Mesenteric fat pad (tissue), 1 donor: ENCODE results near the gene MALL. TPM values are rescaled to one million over a fixed set of nuclear protein-coding genes. Genes with fewer than 3 reads are reported as not detected.
"Not testable (repeated sequence)": the region's sequence is repeated elsewhere in the genome, so short reads cannot be mapped to it uniquely, and the experiment has no call there.

Experiments used
- DNase-seq: peaks from one replicate; pipeline ENCODE4 v3.0.0-alpha.2; 2020; ENCODE audit warnings: low spot score
- total RNA-seq: library from RNA; stranded (reverse); fragmentation: NEBNext Ultra II Directional; extraction: Animal tissue kit (Norgen Biotek cat#: 25700); gene quantifications from one replicate; pipeline ENCODE4 v1.2.1, GENCODE V29; 2021
- donor health status: DM: yes; HTN: yes; CAD: no.

The MALL gene
- total RNA-seq, 1 donor from 2014 or later = 20.8 TPM

GRCh38 chr2:110099471-110100225, 16.0 kb downstream of the MALL start:
- no peak for DNase-seq

DNA sequence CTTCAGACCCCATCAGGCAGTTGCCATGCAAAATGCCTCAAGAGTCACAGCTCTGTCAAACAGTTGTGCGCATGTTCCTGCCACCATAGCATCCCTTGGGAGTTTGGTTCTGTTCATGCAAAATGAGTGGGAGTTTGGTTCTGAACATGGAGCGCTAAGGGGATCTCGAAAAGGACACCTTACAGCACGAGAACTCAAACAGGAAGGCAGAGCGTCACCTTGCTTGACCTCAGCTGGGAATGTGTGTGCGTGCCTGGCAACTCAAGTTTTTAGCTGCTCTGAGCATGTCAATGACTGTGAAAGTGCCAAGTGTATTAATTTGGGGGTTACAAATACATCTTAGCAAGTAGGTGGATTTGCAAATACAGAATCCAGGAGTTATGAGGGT, 16.6 kb downstream of the MALL start:
- no peak for DNase-seq

GRCh38 chr2:110097506-110098220, 18.0 kb downstream of the MALL start:
- no peak for DNase-seq

- DNase-seq = no peak
Observed at GRCh38 chr2:110095994-110096633, 19.5 kb downstream of the MALL start.

GRCh38 chr2:110094884-110095534, 20.6 kb downstream of the MALL start:
- not testable (repeated sequence) for DNase-seq

DNA sequence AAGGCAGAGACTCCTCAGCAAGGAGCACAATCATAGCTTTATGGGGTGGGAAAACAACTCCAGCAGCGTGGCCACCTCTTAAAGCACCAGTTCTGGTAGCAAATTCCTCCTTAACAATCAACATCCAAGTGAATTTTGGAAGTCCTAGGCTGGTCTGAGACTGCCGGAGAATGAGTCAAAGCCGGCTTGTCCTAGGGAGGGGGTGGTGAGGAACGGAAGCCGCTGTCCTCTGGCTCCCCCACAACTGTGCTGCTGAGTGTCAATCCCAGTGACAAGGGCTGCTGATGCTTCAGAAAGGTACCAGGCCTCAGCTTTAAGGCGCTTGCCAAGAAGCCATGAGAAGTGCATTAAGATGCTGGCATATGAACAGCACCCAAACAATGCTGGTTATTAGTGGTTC, 21.7 kb downstream of the MALL start:
- DNase-seq = not testable (repeated sequence)

- DNase-seq = not testable (repeated sequence)
Observed at GRCh38 chr2:110090164-110090563, 25.5 kb downstream of the MALL start.

DNA sequence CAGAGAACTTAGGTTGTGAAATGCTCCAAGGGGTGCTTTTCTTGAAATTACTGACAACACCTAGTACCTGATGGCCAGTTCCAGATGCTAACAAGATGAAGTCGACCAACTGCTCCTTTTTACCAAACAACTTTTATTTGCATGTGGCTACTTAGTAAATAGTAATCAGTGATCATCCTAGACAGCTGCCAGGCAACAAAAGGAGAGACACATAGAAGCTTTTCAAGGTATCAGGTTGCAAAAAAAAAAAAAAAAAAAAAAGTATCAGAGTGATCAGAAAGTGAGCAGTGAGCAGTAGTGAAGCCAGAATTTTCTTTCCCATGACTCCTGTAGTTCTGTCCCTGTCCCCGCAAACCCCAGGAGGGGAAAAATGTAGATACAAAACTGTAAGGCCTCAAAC, 31.9 kb downstream of the MALL start:
- not testable (repeated sequence) for DNase-seq

DNA sequence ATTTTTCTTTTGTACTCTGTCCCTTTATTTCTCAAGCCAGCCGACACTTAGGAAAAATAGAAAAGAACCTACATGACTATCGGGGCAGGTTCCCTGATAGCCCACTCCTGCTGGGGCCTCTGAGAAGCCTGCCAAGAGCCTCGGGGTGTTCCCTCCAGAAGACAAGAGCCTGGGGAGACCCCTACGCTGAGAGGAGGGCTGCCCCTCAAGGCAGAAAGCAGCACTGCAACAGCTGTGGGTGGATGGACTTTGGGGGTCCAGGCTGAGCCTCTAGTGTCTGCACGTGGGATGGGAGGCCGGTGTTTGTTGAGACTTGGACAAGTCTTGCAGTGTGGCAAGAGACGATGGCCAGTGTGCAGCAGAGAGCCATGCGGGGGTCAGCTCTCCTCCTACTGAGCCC, 32.5 kb downstream of the MALL start:
- not testable (repeated sequence) for DNase-seq

GRCh38 chr2:110078104-110078503, 37.5 kb downstream of the MALL start:
- not testable (repeated sequence) for DNase-seq

- not testable (repeated sequence) for DNase-seq
Observed at GRCh38 chr2:110075896-110076295, 39.7 kb downstream of the MALL start.

- DNase-seq = not testable (repeated sequence)
Observed at GRCh38 chr2:110069869-110070268, 45.8 kb downstream of the MALL start.

GRCh38 chr2:110068153-110068552, 47.5 kb downstream of the MALL start:
- not testable (repeated sequence) for DNase-seq

GRCh38 chr2:110062332-110062731, 53.3 kb downstream of the MALL start:
- DNase-seq = not testable (repeated sequence)

DNA sequence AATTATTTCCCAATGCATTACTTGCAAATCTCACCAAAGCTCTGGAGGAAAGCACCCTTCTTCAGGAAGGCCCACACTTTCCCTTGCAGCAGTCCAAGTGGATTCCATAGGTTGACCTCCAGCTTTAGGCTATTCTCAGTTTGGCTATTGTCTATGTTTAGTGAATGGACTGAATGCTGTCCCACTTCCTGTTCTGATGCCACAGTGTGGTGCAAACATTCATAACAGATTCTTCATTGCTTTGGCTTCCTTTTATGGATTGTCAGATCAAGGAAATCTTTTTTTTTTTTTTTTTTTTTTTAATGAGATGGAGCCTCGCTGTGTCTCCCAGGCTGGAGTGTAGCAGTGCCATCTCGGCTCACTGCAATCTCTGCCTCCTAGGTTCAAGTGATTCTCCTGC, 55.1 kb downstream of the MALL start:
- not testable (repeated sequence) for DNase-seq

GRCh38 chr2:110059694-110060358, 55.8 kb downstream of the MALL start:
- DNase-seq = not testable (repeated sequence)

DNA sequence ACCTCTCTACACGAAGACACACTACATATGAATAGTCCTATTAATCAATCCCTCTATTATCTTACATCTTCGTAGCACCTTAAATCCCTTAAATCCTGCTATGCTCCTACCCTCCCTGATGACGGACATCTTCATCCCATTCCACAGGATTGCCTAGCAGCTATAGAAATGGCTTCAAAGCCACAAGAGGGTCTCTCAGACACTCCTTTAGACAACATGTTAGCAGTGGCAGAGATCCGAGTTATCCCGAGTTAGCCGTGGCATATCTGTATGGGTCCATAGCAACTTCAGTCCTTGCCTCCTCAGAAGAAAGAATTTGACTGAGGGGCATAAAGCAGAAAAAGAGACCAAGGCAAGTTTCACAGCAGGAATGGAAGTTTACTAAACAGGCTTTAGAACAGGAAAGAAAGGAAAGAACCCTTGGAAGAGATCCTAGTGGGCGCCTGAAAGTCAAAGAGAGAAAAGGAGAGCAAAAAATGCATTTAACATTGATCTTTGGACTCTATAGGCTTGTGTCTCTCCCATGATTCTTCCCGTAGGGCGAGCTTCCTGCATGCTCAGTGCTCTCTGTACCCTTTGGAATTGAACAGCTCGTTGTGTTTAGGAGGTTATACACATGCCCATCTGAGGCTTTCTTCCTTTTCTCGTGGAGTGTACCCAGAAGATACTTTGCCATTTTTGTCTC, 56.5 kb downstream of the MALL start:
- not testable (repeated sequence) for DNase-seq

GRCh38 chr2:110058034-110058433, 57.6 kb downstream of the MALL start:
- not testable (repeated sequence) for DNase-seq

DNA sequence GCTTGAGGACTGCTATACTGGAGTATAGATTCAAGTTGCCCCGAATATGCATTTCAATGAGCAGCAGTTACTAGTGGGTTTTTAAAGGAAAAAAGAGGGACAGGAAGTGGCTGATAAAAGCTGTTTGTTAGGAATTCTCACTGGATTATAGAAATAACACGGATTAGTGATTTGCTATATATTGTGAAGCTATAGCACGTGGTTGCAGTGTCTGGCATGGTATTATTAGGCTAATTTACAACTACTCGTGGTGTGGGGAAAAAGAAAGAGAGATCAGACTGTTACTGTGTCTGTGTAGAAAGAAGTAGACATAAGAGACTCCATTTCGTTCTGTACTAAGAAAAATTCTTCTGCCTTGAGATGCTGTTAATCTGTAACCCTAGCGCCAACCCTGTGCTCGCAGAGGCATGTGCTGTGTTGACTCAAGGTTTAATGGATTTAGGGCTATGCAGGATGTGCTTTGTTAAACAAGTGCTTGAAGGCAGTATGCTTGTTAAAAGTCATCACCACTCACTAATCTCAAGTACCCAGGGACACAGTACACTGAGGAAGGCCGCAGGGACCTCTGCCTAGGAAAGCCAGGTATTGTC, 59.7 kb downstream of the MALL start:
- not testable (repeated sequence) for DNase-seq
